ENCODE data around the gene SPATA18.

DNA sequence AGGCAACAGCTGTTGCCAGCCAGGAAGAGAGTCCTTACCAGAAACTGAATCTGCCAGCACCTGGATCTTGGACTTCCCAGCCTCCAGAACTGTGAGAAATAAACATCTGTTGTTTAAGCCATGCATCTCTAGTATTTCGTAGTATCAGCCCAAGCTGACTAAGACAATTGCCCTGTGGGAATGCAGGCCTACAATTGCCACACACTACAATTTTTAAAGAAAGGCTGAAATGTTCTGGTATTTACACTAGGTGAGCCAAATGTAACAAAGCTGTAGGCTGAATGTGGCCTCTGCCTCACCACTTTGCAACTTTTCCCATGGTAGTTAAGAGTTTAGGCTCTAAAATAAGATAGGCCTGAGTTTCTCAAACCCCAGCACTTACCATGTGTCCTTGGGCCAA is 59.1 kb downstream of the SPATA18 start:
- TF ChIP-seq, protein P1, sequence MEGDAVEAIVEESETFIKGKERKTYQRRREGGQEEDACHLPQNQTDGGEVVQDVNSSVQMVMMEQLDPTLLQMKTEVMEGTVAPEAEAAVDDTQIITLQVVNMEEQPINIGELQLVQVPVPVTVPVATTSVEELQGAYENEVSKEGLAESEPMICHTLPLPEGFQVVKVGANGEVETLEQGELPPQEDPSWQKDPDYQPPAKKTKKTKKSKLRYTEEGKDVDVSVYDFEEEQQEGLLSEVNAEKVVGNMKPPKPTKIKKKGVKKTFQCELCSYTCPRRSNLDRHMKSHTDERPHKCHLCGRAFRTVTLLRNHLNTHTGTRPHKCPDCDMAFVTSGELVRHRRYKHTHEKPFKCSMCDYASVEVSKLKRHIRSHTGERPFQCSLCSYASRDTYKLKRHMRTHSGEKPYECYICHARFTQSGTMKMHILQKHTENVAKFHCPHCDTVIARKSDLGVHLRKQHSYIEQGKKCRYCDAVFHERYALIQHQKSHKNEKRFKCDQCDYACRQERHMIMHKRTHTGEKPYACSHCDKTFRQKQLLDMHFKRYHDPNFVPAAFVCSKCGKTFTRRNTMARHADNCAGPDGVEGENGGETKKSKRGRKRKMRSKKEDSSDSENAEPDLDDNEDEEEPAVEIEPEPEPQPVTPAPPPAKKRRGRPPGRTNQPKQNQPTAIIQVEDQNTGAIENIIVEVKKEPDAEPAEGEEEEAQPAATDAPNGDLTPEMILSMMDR (IDR thresholded peaks at IDR 0.05; ENCODE audit: insufficient read depth, low read length, poor library complexity, severe bottlenecking), result no peak
- no peak for TF ChIP-seq EZH2phosphoT487 (conservative IDR thresholded peaks at IDR 0.05; ENCODE audit: low read length)
